ENCODE data around the gene SPAG6. TPM values are rescaled to one million over a fixed set of nuclear protein-coding genes. Genes with fewer than 3 reads are reported as not detected.
A peak's percentile ranks its signal among the peaks of the same experiment; 100 is the strongest.

SPAG6 gene
- total and polyA plus RNA-seq, 2 donors: 0.24 to 1.0 TPM

- H3K9me3 ChIP-seq (ENCODE audit: control insufficient read depth in 2 of 2, insufficient read depth in 1 of 2, low read length in 1 of 2): peaks cover 0 to 3% of the 10 kb centered on the region in 2 donors
- WGBS: 1% methylated on average over 102 of the region's 114 CpGs
- H3K36me3 ChIP-seq (ENCODE audit: control insufficient read depth in 2 of 2, insufficient read depth in 2 of 2, low read length in 1 of 2): no peaks in the 10 kb centered on the region
- peak in 3 of 9 donors; percentile 43 to 85 (median 62) for DNase-seq (ENCODE audit: low read depth in 6 of 9, low spot score in 9 of 9)
- H3K4me1 ChIP-seq (ENCODE audit: control insufficient read depth in 2 of 2, insufficient read depth in 2 of 2, low read length in 2 of 2): peaks cover 17 to 24% of the 10 kb centered on the region in 2 donors
- H3K27me3 ChIP-seq (ENCODE audit: control insufficient read depth in 2 of 2, insufficient read depth in 1 of 2, low read length in 1 of 2): peaks cover 53 to 68% of the 10 kb centered on the region in 2 donors
- H3K27ac ChIP-seq (ENCODE audit: low read depth in 1 of 2, low read length in 1 of 2): peak overlapping the region; percentile 58 to 87
- H3K4me3 ChIP-seq (ENCODE audit: low read length in 2 of 2): peak overlapping the region; percentile 69 to 97
Measured at GRCh38 chr10:22321156-22321923, 24.0 kb upstream of the SPAG6 start.

DNA sequence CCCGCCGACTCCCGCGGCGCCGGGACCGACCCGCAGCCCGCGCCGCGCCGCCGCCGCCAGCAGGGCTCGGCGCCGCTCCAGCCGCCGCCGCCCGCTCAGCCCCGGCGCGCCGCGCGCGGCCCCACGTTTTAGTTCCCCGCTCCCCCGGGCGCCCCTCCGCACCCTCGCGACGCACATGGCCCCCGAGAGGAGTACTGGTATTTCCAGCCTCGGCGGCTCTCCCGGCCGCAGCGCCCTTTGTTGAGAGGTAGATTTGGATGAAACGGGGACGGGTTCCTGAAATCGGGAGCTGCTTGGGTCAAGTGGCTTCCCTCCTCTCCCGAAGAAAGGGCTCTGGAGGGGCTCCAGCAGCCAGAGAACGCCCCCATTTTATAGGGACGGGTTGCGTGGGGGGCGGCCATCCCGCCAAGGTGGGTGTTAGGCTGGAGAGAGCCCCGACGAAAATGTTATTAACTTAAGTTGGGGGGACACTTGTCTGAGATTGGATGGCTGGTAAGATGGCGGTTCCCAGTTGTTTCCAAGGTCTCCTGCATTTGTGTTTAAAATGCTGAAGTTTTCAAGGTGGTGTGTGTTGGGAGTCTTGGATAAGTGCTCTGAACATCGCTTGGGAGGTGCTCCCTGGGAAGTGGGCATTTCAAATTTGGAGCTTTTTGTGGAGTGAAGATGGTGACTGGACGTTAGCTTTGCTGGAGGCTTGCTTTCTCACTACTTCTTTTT lies 23.2 kb upstream of the SPAG6 start:
- WGBS: 2% methylated on average over 51 of the region's 57 CpGs
- peak in 2 of 9 donors; percentile 35 to 68 for DNase-seq (ENCODE audit: low read depth in 6 of 9, low spot score in 9 of 9)
- Histone ChIP-seq H3K4me3 (ENCODE audit: low read length in 2 of 2) (peak overlapping the region; percentile 50 to 97), H3K4me1 (ENCODE audit: control insufficient read depth in 2 of 2, insufficient read depth in 2 of 2, low read length in 2 of 2) (peaks cover 17 to 24% of the 10 kb centered on the region in 2 donors), H3K27ac (ENCODE audit: low read depth in 1 of 2, low read length in 1 of 2) (no peak overlapping the region), H3K27me3 (ENCODE audit: control insufficient read depth in 2 of 2, insufficient read depth in 1 of 2, low read length in 1 of 2) (peaks cover 53 to 68% of the 10 kb centered on the region in 2 donors), H3K36me3 (ENCODE audit: control insufficient read depth in 2 of 2, insufficient read depth in 2 of 2, low read length in 1 of 2) (no peaks in the 10 kb centered on the region), H3K9me3 (ENCODE audit: control insufficient read depth in 2 of 2, insufficient read depth in 1 of 2, low read length in 1 of 2) (peaks cover 0 to 3% of the 10 kb centered on the region in 2 donors)

DNA sequence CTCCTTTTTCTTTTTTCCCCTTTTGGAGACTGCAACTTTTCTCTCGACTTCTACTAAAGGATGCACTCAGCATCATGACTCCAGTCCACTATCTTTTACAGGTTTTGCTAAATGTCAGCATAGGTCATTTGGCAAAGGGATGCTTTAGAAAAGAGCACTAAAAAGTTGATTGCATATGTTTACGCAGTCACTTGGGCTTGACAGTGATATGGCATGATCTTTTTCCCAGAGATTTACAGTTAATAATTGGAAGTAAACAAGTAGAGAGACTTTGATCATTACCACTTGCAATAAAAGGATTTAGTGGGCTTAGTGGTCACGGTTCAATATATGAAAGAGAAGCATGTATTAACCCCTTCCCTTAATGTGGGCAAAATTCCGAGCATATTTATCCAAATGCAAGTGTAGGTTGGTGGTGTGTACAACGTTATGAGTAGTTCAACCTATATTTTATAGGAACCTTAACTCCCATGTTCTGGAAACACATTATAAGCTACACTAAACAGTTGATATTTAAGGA lies 22.6 kb upstream of the SPAG6 start:
- Histone ChIP-seq H3K4me3 (ENCODE audit: low read length in 2 of 2) (peak overlapping the region; percentile 50 to 97), H3K27ac (ENCODE audit: low read depth in 1 of 2, low read length in 1 of 2) (no peak overlapping the region), H3K4me1 (ENCODE audit: control insufficient read depth in 2 of 2, insufficient read depth in 2 of 2, low read length in 2 of 2) (peaks cover 17 to 24% of the 10 kb centered on the region in 2 donors), H3K36me3 (ENCODE audit: control insufficient read depth in 2 of 2, insufficient read depth in 2 of 2, low read length in 1 of 2) (no peaks in the 10 kb centered on the region), H3K27me3 (ENCODE audit: control insufficient read depth in 2 of 2, insufficient read depth in 1 of 2, low read length in 1 of 2) (peaks cover 53 to 68% of the 10 kb centered on the region in 2 donors), H3K9me3 (ENCODE audit: control insufficient read depth in 2 of 2, insufficient read depth in 1 of 2, low read length in 1 of 2) (peaks cover 0 to 3% of the 10 kb centered on the region in 2 donors)
- DNase-seq (ENCODE audit: low read depth in 6 of 9, low spot score in 9 of 9): peak in 1 of 9 donors; percentile 56
- WGBS: 75% methylated on average over 5 of the region's 5 CpGs

DNA sequence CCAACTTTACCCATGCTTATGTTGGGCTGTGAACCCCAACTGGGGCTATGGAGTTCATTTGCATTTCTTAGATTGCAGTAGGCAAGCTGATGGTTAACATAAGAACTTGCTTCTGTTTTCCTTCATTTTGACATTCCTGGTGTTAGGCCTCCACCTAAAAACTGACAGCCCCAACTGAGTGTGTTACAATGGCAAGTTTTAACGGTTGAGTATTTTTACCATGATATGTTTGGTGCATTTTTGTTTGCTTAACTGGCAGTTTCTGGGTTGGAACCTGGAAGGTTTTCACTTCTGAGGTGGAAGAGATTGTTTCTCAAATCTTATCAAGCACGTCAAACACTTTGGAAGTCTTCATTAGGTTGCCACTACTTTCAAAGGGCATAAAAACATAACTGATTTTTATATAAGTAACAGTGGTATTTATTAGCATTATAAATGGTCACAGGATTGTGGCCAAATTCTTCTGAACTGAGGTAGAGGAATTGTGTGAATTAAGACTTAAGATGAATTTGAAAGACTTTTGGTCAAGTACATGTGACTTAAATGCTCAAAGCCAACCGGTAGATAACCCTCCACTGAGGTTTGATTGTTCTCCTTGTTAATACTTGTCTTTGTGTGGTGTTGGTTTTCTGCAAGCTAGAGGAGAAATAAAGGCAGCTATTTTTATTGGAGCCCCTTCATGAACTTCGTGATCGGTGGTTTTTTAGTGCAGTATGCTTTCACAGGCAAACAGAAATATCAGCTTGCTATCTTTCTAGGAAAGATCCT lies 21.6 kb upstream of the SPAG6 start:
- no peak overlapping the region for H3K27ac ChIP-seq (ENCODE audit: low read depth in 1 of 2, low read length in 1 of 2)
- peaks cover 46 to 63% of the 10 kb centered on the region in 2 donors for H3K27me3 ChIP-seq (ENCODE audit: control insufficient read depth in 2 of 2, insufficient read depth in 1 of 2, low read length in 1 of 2)
- no peaks in the 10 kb centered on the region for H3K36me3 ChIP-seq (ENCODE audit: control insufficient read depth in 2 of 2, insufficient read depth in 2 of 2, low read length in 1 of 2)
- H3K4me3 ChIP-seq (ENCODE audit: low read length in 2 of 2): no peak overlapping the region
- peaks cover 0 to 3% of the 10 kb centered on the region in 2 donors for H3K9me3 ChIP-seq (ENCODE audit: control insufficient read depth in 2 of 2, insufficient read depth in 1 of 2, low read length in 1 of 2)
- H3K4me1 ChIP-seq (ENCODE audit: control insufficient read depth in 2 of 2, insufficient read depth in 2 of 2, low read length in 2 of 2): peaks cover 17 to 22% of the 10 kb centered on the region in 2 donors
- DNase-seq (ENCODE audit: low read depth in 6 of 9, low spot score in 9 of 9): peak in 2 of 9 donors; percentile 27 to 42
- WGBS: 86% methylated on average over 5 of the region's 5 CpGs

DNA sequence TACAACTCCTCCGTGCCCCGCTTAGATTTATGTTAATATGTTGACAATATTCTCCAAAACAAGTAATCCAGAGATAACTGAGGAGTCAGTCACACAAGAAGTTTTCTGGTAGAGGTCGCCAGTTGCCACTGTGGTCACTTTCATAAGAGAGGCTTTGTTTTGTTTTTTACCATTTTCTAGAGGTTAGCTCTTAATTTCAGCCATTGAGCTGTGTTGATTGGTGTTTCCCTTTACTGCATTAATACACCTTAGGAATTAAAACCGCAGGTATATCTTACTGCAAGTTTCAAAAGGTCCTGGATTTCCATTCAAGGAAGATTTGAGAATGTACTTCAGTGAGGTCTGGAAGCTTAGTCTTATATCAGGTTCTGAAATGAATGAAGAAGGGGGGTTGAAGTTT lies 20.9 kb upstream of the SPAG6 start:
- WGBS: 76% methylated on average over 4 of the region's 4 CpGs
- H3K9me3 ChIP-seq (ENCODE audit: control insufficient read depth in 2 of 2, insufficient read depth in 1 of 2, low read length in 1 of 2): peaks cover 0 to 3% of the 10 kb centered on the region in 2 donors
- H3K4me3 ChIP-seq (ENCODE audit: low read length in 2 of 2): peak overlapping the region; percentile 55 to 65
- no peak overlapping the region for H3K27ac ChIP-seq (ENCODE audit: low read depth in 1 of 2, low read length in 1 of 2)
- peaks cover 4% of the 10 kb centered on the region in 2 donors for H3K36me3 ChIP-seq (ENCODE audit: control insufficient read depth in 2 of 2, insufficient read depth in 2 of 2, low read length in 1 of 2)
- peaks cover 17 to 22% of the 10 kb centered on the region in 2 donors for H3K4me1 ChIP-seq (ENCODE audit: control insufficient read depth in 2 of 2, insufficient read depth in 2 of 2, low read length in 2 of 2)
- DNase-seq (ENCODE audit: low read depth in 6 of 9, low spot score in 9 of 9): peak in 1 of 9 donors; percentile 43
- H3K27me3 ChIP-seq (ENCODE audit: control insufficient read depth in 2 of 2, insufficient read depth in 1 of 2, low read length in 1 of 2): peaks cover 44 to 56% of the 10 kb centered on the region in 2 donors

DNA sequence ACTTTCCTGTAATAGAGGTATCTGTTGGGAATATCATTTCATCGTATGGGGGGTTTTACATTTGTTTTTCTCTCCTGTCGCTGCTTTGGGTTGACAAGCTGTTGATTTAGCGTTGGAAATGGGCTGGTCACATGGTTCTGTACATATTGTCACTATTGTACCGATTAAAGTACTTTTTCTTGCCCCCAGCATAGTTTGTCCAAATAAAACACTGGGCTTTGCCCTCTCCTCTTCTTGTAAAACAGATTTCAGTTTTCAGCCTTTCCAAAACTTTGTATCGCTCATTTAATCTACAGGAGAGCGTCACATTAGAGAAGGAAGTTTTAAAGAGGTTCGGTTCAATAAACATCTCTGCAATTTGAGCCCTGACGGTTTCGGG lies 20.4 kb upstream of the SPAG6 start:
- H3K36me3 ChIP-seq (ENCODE audit: control insufficient read depth in 2 of 2, insufficient read depth in 2 of 2, low read length in 1 of 2): peaks cover 4 to 7% of the 10 kb centered on the region in 2 donors
- WGBS: under 1% methylated on average over 9 of the region's 9 CpGs
- peaks cover 0 to 3% of the 10 kb centered on the region in 2 donors for H3K9me3 ChIP-seq (ENCODE audit: control insufficient read depth in 2 of 2, insufficient read depth in 1 of 2, low read length in 1 of 2)
- H3K4me3 ChIP-seq (ENCODE audit: low read length in 2 of 2): peak overlapping the region; percentile 55 to 65
- H3K27ac ChIP-seq (ENCODE audit: low read depth in 1 of 2, low read length in 1 of 2): no peak overlapping the region
- H3K4me1 ChIP-seq (ENCODE audit: control insufficient read depth in 2 of 2, insufficient read depth in 2 of 2, low read length in 2 of 2): peaks cover 17 to 20% of the 10 kb centered on the region in 2 donors
- H3K27me3 ChIP-seq (ENCODE audit: control insufficient read depth in 2 of 2, insufficient read depth in 1 of 2, low read length in 1 of 2): peaks cover 40 to 51% of the 10 kb centered on the region in 2 donors
- DNase-seq (ENCODE audit: low read depth in 6 of 9, low spot score in 9 of 9): peak in 1 of 9 donors; percentile 50

- Histone ChIP-seq H3K4me3 (ENCODE audit: low read length in 2 of 2) (peak overlapping the region; percentile 55 to 65), H3K27me3 (ENCODE audit: control insufficient read depth in 2 of 2, insufficient read depth in 1 of 2, low read length in 1 of 2) (peaks cover 34 to 47% of the 10 kb centered on the region in 2 donors), H3K4me1 (ENCODE audit: control insufficient read depth in 2 of 2, insufficient read depth in 2 of 2, low read length in 2 of 2) (peaks cover 17 to 19% of the 10 kb centered on the region in 2 donors), H3K27ac (ENCODE audit: low read depth in 1 of 2, low read length in 1 of 2) (peak overlapping the region in 1 of 2 donors; percentile 36), H3K9me3 (ENCODE audit: control insufficient read depth in 2 of 2, insufficient read depth in 1 of 2, low read length in 1 of 2) (peaks cover 0 to 3% of the 10 kb centered on the region in 2 donors), H3K36me3 (ENCODE audit: control insufficient read depth in 2 of 2, insufficient read depth in 2 of 2, low read length in 1 of 2) (peaks cover 4 to 7% of the 10 kb centered on the region in 2 donors)
- peak in 3 of 9 donors; percentile 56 to 81 (median 68) for DNase-seq (ENCODE audit: low read depth in 6 of 9, low spot score in 9 of 9)
- 1% methylated on average over 92 of the region's 92 CpGs for WGBS
Measured at GRCh38 chr10:22325272-22326144, 19.8 kb upstream of the SPAG6 start.

All from thymus (tissue), 11 donors.